Inferior parietal cortex (tissue), 1 donor: ENCODE measurements around the gene LIPN.

Source experiments
- DNase-seq: peaks from one replicate; pipeline ENCODE4 v3.0.0-alpha.2; 2016; ENCODE audit errors: extremely low spot score

LIPN gene

DNA sequence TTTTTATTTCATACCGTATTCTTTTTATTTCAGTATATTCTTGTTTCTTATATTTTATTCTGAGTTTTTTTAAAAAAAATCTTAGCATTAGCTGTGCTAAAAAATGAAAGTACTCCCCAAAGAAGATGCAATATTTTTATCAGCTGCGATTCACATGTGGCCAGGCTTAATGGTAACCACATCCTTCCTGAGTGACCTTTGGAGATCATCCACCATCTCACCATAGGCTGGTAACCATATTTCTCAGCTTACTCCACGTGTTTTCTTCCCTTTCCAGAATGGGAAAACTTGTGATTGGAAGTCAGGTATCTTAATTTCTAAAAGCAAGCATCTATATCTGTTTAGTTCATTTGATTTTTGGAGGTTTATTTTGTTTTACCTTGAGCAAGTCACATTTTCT is 23.9 kb downstream of the LIPN start:
- DNase-seq = no peak

DNA sequence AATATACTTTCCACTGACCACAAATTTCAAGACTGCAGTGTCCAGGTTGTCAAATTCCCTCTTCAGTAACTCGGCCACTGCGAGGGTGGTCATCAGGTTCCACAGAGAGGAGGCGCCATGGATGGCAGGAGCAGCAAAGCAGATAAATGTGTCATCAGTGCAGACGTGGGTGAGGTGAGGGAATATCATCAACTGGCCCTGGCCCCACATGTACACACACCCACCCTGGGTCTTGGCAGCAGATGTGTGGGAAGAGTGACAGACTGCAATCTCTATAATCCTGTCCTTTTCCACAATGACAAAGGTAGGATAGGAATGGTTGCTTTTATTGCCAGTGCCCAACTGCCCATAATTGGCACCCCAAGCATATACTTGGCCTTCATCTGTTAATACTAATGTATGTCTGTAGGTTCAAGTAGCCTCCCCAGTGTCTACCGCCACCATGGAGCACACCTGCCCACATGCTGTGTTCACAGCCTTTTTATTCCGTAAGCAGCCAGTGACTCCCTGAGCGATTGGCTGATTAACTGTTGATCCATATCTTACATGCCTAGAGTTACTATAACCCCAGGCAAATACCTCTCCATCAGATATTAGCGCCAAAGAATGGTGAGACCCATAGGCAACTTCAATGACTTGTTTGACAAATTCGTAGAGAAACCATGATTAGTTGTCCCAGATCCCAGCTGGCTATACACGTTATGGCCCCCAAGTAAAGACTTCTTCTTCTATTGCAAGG is 26.4 kb downstream of the LIPN start:
- no peak for DNase-seq

DNA sequence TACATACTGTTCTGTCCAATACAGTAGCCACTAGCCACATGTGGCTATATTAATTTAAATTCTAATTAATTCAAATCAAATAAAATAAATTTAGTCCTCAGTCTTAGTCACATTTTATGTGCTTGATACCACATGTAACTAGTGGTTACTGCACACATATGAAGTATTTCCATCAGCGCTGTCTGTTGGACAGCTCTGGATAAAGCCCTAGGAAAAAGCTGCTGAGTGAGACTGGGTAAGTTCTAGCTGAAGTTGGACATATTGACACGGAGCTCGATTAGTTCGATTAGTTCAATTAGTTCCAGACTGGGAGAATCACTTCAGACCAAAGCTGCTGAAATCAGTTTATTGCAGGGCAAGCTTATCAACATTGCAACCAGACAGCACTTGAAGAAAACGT is 27.6 kb downstream of the LIPN start:
- no peak for DNase-seq

DNA sequence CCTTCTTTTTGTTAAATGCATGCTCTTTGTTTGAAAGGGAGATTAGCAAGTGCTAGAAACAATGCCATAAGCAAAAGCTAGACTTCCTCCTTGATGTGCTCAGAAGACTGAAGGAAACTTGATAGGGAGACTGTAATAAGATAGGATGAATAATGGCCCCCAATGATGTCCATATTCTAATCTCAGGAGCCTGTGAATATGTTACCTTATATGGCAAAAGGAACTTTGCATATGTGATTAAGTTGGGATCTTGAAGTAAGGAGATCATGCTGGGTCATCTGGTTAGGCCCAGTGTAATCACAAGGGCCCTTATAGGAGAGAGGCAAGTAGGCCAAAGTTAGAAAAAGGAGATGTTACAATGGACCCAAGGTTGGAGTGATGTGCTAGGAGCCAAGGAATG is 29.1 kb downstream of the LIPN start:
- DNase-seq = no peak

DNA sequence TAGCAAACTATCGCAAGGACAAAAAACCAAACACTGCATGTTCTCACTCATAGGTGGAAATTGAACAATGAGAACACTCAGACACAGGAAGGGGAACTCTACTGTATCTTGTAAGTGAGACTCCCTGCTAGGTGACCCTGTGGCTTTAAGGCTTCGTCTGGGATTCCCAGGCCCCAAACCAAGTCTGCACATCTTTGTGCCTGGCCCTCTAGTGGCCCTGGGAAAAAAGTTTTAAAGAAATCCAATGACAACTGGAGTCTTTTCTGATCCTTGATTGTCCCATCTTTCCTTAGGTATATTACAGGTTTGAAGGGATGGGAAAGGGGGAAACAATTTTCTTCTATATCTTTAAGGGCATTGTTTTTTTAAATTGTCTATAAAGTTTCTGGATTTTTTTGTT is 32.1 kb downstream of the LIPN start:
- no peak for DNase-seq

DNA sequence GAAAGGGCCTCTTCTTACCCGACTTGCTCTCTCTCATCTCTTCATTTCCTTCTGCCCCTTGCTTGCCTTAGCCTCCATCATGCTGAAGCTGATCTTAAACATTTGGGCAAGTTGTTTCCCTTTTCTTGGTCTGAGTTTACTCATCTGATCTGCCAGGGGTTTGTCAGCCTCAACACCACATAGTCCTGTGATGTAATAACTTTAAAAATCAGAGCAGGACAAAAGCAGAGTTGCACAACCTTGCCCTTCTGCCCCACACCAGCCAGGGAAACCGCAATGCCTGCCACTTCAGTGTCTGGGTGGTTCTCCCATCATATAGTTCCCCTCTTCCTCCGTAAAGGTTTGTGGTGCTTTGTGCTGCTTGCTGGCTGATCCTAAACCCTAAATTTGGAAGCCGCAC is 32.8 kb downstream of the LIPN start:
- DNase-seq = no peak

DNA sequence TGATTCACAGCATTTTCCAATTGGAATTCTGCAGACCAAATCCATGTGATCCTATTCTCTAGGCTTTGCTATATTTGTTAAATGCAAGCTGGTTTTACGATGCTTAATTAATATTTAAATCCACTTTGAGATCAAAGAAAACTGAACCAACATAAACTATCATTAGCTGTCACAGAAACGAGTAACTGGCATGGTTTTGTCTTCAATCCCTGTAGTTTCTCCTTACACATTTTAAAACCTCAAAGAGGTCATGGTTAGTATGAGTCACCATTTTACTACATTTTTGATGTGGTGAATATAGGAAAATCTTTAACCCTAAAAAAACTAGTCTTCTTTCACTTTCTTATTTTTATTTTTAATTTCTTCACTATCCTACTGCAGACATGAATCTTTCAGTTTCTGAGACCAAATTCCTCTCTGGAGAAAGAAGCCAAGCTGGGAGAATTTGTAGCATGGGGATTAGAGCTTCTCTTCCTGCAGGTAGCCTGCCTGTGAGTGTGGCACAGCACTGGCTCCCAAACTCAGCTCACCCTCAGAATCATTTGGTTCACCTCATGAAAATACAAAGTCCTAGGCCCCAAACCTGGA is 34.0 kb downstream of the LIPN start:
- DNase-seq = no peak

DNA sequence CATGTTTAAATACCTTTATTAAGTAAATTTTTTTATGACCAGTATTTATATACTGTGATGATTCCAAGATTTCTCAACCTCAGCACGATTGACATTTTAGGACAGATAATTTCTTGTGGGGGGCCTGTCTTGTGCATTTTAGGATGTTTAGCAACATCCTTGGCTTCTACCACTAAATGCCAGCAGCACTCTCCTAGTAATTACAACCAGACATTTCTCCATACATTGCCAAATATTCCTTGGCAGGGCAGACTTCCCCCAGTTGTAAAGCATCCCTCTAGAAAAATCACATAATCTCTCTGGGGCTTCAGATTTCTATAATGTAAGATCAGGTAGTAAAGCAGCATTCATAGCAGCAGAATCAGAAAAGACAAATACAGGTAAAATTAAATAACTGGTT is 34.9 kb downstream of the LIPN start:
- DNase-seq = no peak

DNA sequence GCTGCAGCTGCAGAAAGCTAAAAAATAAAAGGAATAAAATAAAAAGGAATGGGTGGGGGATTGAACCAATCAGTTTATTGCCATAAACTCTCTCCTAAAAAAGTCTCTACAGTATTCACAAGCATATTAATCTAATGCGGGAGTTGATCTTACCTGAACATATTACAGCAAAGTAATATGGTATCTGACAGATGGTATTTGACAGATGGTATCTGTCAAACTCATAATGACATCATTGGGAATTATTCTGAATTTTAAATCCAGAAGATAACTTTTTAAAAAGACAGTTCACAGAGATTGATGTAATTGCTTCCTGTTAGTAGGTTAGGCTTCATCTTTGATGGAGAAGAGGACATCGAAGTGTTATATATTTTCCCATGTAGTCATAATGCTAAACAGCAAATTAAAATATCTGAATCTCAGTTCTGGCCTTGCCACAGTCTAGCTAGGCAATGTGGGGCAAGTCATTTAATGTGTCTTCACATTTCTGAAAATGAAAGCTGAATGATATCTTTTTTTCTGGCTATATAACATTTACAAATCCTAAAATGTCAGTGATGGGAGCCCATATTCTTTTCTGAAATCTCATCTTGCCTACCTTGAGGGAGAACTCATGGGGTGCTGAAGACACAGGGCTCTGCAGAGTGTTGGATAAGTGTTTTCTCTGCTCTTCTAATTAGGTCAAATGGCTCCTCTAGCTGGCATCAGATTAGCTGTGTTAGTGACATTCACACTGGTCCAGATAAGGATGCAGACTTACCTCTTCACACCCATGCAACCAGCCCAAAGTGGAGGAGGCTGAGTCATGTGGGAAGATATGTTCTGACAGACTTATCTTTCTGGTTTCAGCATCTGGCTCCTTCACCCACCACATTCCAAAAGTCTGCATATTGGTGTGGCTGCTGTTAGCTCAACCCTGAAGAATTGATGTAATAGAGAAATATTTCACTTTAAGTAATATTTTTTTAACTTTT is 40.6 kb downstream of the LIPN start:
- no peak for DNase-seq

DNA sequence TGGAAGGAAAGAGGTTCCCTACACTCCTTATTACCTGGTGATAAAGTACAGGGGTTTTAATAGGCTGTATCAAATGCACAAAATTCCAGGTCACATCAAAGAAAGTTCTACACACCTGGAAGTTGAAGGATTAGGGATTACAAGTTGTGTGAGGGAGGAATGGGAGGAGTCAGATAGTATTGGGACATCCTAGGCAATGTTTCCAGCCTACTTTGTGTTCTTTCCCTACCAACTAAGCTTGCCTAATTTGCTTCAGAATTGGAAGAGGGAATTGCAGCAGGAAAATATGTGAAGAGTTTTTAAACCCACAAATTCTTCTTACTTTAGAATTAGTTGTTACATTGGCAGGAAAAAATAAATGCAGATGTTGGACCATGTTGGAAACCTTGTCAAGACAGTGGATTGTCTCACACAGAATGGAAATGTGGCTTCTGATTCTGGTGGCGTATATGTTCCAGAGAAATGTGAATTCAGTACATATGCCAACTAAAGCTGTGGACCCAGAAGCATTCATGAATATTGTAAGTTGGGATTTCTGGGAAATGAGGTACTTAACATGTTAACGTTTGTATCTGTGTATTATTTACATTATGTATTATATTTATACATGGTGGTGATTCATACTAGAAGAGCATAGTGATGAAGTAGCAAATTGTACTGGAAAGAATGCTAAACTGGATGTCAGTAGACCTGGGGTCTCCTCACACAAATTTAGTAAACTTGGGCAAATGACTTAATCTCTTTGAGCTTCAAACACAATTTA is 42.9 kb downstream of the LIPN start, which contains the start of gene LIPM:
Gene LIPM (plus strand): TSS at position 208 of the 763 bp plus-strand sequence. CDS start 167 bp downstream, at position 375.
- no peak for DNase-seq

DNA sequence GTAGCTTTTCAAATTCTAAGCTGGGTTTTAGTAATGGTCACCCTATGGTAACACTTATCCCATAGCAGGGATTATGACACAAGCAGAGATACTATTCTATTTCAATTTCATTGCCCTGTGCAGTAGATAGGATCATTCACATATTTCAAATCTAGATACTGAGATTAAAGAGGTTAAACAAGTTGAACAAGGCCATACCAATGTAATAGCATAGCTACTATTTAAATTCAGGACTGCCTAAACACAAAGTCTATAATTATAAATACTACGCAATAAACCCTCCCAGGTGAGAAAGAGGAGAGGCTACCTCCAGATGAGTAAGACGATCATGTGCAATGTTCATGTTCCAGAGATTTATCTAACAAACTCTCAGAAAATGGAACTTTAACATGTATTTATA is 43.8 kb downstream of the LIPN start:
- DNase-seq = no peak

DNA sequence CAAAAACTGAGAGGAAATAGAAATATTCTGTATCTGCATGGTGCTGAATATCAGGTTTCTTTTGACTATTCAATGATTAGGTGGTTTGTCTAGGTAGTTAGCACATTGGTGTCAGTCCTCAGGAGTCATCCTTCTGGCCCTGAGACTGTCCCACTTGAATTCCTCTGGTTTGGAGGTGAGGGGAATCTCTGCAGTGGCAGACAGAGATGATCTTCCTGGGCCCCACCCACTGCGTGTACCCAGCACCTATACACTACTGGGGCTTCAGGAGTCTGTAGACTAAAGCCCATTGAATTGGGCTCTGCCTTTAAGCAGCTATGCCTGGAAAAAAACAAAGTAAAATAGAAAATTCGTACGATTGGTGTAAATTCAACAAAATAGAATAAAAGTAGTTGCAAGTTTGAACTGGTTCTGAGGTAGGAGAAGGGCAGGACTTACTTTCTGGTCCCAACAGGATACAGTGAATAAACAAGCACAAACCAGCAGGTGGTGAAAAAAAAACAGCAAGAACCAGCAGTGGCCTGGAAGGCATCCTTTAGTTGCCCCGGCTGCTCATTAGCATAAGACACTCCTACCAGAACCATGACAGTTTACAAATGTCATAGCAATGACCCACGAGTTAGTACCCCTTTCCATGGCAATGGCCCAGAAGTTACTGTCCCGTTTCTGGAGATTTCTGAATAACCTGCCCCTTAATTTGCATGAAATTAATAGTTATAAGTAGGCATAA is 44.4 kb downstream of the LIPN start:
- no peak for DNase-seq

DNA sequence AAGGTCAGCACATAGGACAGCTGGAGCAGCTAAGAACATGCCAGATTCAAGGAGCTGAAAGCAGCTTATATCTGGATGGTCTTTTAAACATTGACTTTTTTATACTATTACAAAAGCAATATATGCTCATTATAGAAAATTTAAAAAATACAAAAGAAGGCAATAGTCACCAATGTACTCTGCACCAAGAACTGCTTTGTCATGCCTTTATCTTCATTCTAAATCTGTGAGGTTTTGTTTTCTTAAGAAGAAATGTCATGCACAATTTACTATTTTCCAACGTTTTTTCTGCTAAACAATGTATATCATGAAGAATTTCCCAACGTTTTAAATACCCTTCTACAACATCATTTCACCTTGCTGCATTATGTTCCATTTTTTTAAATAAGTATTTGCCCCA is 45.5 kb downstream of the LIPN start:
- no peak for DNase-seq

DNA sequence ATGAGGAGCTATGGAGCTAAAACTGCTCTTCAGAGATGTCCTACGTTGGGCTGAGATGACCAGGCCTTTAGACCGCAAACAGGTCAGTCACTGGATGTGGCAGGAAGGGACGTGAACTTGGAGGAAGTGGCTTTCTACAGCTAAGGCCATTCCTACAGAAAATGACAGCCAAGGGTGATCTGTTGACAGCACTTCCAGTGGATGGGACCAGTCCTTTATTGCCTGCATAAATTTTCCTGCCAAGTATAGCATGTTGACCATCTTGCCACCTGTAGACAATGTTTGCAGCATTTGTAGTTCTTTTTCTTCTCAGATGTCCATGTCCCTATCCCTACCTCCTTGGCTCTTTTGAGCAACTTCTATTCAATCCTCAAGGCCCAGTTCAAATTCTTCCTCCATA is 46.1 kb downstream of the LIPN start:
- DNase-seq = no peak

DNA sequence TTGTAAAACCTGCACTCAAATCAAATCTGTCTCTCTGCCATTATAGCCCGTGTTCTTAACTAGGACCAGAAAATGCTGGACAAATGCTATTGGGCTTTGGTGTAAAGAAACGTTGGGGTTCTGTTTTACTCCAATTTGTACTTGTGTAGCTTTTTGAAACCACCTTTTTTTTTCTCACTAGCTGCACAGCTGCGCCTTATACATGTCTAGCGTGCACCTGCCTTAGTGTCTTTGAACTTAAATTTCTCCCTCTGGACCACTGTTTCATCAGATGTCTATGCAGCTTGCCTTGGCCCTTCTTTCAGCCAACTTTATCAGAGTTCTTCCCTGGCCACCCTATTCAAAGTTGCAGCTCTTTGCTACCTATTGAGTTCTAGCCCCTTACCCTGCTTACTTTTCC is 49.8 kb downstream of the LIPN start:
- DNase-seq = no peak

DNA sequence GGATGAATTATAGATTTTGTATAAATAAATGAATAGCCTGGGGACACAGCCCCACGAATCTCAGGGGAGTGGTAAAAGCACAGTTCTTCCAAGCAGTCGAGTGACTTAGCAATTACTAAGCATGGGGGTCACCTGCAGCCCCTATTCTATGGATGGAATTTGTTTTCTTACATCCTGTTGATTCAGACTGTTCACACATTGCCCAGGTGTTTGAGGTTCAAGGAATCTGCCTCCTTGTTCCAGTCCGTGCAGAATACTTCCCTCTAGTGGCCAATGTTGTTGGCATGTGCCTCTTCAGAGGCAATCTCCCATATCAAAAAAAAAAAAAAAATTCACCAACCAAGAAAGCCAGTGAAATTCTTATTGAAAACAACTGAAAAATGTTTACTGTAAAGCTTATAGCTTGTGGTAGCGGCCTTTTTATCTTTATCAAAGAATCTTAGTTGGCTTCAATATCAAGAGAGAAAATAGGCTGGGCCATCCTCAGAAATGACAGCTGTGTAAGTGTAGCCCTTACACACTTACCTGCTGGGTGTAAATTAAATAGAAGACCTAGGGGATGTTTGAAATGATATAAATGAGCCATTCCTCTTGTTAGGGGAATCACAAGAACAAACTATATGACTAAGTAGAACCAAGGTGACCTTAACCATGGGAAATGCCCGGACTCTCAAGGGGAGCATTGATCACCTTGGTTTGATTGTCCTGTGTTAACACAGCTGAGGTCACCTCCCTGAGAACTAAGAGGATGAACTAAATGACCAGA is 50.6 kb downstream of the LIPN start:
- peak; percentile 57 for DNase-seq

DNA sequence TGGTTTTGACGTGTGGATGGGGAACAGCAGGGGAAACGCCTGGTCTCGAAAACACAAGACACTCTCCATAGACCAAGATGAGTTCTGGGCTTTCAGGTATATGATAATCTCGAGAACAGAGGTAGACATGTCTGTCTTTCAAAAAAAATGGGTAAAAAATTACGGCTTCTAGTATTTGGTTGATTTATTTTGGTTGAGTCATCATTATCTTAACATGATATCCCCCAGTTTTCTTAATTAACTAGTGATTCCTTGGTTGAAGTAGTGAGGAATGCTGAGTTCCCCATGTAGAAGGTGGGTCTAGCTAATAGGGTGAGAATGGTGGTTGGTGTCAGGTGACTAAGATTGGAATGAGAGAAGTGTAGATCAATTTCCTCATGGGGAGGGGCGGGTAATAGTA is 53.4 kb downstream of the LIPN start:
- no peak for DNase-seq

DNA sequence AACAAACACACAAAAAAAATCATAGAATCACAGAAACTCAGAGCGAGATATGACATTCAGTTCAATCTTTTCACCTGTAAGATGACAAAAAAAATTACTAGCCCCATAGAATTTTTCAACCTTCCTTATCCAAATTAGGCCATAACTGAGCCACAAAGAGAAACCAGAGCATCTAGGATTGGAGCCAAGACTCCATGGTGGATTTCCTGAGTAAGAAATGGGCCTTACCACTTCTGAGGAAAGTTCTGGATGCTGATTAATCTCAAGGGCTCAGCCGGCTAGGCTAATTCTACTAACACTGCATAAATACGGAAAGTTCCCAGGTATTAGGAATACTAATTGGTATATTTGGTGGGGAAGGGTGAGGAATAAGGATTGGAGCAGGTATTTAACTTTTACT is 59.5 kb downstream of the LIPN start:
- DNase-seq = no peak

DNA sequence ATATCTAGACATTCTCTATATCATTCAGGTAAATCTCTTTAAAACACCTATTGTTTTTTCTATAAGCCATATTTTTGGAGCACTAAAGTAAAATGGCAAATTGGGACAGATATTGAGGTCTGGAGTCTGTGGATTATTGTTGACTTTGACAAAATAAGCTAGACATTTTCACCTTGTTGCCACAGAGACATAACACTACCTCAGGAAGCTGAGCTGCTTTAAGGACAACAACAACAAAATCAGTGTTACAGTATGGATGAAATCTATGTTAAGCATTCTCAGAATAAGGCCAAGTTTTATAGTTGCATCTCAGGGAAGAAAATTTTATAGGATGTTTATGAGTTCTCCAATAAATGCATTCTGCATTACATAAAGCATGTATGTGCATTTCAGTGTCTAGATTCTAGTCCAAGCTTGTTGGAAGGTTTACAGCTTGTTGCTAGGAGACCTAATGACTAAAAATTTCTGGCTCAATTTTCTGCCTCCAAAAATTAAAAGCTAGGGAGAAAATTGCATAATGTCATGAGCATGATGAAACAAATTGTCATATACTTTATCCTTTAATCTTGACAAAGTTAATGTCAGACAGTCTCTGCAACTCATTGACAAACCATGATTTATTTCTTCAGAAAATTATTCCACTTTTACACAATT is 61.1 kb downstream of the LIPN start:
- peak; percentile 56 for DNase-seq

DNA sequence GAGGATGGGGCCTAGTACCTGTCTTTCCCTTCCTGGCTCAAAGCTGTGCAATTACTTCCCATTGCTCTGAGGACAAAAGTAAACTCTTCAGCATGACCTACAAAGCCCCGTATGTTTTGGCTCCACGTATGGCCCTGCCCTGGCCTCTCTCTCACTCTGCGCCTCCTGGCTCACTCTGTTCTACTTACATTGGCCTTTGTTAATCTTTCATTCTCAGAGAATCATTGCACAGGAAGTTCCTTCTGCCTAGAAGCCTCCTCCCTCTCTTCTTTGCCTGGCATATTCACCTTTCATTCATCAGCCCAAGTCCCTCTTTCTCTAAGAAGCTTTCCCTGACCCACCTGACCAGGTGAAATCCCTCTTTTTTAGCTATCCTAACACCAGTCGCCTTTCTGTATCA is 66.6 kb downstream of the LIPN start:
- DNase-seq = no peak
